GM12872 (cell line): ENCODE measurements around the gene MIS18A.

Experiments used
- TF ChIP-seq, protein P1 (sequence below): IDR thresholded peaks from 3 replicates; pipeline ENCODE4 v1.5.1; 2011; ENCODE audit warnings: low read depth, mild to moderate bottlenecking, low read length, moderate library complexity; ENCODE audit not compliant: insufficient read depth

The MIS18A gene

DNA sequence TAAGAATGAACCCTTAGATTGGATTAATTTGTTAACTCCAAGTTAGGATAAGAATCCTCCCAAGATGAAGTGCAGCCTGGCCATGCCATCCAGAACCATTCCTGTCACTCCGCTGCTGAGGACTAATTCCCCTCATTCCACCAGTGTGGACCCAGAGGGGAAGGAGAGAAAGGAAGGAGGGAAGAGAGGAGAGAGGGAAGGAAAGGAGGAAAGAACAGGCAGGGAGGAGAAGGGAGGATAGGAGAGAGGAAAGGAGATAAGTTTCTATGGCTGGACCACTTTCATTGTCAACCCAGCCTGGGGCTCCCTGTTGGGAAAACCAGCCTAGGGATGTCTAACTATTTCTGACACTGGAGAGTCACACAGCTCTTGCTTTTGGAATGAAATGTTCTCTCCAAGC is 24.5 kb upstream of the MIS18A start:
- TF ChIP-seq, protein P1, sequence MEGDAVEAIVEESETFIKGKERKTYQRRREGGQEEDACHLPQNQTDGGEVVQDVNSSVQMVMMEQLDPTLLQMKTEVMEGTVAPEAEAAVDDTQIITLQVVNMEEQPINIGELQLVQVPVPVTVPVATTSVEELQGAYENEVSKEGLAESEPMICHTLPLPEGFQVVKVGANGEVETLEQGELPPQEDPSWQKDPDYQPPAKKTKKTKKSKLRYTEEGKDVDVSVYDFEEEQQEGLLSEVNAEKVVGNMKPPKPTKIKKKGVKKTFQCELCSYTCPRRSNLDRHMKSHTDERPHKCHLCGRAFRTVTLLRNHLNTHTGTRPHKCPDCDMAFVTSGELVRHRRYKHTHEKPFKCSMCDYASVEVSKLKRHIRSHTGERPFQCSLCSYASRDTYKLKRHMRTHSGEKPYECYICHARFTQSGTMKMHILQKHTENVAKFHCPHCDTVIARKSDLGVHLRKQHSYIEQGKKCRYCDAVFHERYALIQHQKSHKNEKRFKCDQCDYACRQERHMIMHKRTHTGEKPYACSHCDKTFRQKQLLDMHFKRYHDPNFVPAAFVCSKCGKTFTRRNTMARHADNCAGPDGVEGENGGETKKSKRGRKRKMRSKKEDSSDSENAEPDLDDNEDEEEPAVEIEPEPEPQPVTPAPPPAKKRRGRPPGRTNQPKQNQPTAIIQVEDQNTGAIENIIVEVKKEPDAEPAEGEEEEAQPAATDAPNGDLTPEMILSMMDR, result no peak

- TF ChIP-seq, protein P1, result no peak
Observed at GRCh38 chr21:32302560-32302959, 23.7 kb upstream of the MIS18A start.

- TF ChIP-seq, protein P1, result no peak
Observed at GRCh38 chr21:32301596-32301995, 22.7 kb upstream of the MIS18A start.

DNA sequence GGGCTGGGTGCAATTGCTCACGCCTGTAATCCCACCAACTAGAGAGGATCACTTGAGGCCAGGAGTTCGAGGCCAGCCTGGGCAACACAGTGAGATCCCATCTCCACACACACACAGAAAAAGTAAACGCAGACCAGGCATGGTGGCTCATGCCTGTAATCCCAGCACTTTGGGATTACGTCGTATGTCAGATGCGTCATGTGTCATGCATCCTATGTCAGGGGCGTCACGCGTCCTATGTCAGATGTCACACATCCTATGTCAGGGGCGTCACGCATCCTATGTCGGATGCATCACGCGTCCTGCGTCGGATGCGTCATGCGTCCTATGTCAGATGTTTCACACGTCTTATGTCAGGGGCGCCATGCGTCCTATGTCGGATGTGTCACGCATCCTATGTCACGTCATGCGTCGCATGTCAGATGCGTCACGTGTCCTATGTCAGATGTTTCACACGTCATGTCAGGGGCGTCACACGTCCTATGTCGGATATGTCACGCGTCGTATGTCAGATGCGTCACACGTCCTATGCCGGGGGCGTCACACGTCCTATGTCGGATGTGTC is 21.4 kb upstream of the MIS18A start:
- TF ChIP-seq, protein P1, result no peak

DNA sequence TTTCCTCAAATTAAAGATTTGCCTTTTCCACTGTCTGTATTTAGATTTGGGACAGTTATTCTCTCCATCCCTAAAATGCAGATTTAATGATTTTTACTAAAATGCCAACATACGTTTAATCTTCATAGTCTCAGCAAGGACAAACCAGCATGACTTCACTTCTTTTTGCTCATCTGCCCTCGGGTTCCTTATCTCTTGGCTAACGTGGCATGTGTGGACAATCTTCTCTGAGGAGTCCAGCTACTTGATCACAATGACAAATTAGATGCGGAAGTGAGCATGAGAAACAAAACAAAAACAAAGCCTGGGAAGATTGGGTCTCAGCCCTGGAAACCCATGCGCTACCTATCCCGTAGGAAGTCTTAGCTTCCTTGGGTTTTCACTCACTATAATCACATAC is 20.8 kb upstream of the MIS18A start:
- TF ChIP-seq, protein P1, result no peak

DNA sequence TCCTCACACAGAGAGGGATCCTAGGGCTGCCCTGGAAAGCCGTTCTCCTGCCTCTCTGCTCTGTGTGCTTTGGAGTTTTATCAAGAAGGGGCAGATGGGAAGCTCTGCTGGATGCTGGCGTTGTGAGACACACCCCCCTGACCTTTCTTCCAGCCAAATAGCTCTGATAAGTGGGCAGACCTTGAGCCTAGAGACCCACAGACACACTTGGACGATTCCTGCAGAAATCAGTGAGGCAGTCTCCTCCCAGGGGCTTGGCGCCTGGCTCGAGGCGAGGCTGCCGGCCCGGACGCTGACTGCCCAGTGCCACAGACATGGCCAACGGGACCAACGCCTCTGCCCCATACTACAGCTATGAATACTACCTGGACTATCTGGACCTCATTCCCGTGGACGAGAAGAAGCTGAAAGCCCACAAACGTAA is 19.8 kb upstream of the MIS18A start, which contains the start of gene MRAP:
Gene MRAP, plus strand, starts transcription at position 198 of the 424 bp plus-strand sequence. Its CDS starts 117 bp downstream, at position 315.
- TF ChIP-seq, protein P1, result no peak

- TF ChIP-seq, protein P1, result no peak
Observed at GRCh38 chr21:32298148-32298559, 19.3 kb upstream of the MIS18A start.

- TF ChIP-seq, protein P1, result no peak
Observed at GRCh38 chr21:32297449-32297848, 18.6 kb upstream of the MIS18A start.
